GM12878 (cell line): ENCODE data around the gene ZNF436. TPM values are rescaled to one million over a fixed set of nuclear protein-coding genes. Genes with fewer than 3 reads are reported as not detected.

Experiments
- ATAC-seq: fragments of 200-7000 bp; cut with Tn5 transposase; 3 replicates; pipeline ENCODE4 v1.9.1; 2020; ENCODE audit warnings: mild to moderate bottlenecking, moderate library complexity
- BruUV-seq: library from RNA; stranded (reverse); fragments of 400-500 nt; replicated peaks from 2 replicates; lab custom pipeline; 2021; lab: Mats Ljungman, UMichigan
- CTCF ChIA-PET: fragments of 300-600 bp; sonication (Branson Sonifier 250); formaldehyde crosslinking; extraction: SDS; loops from one replicate; lab custom pipeline; 2021; ENCODE audit warnings: inconsistent platforms; lab: Yijun Ruan, JAX
- POLR2A ChIA-PET: fragments of 350-600 bp; formaldehyde crosslinking; extraction: SDS; loops from one replicate; lab custom pipeline; 2021; ENCODE audit warnings: inconsistent platforms; lab: Charles Lee
- RAD21 ChIA-PET: fragments of 300-600 bp; sonication (Branson Sonifier 250); formaldehyde crosslinking; loops from one replicate; lab custom pipeline; 2023; ENCODE audit warnings: antibody characterized with exemption; ENCODE audit not compliant: unreplicated experiment; lab: Charles Lee
- SMC1A ChIA-PET: fragments of 300-600 bp; sonication (Branson Sonifier 250); formaldehyde crosslinking; loops from one replicate; lab custom pipeline; 2023; ENCODE audit not compliant: unreplicated experiment, uncharacterized antibody; lab: Charles Lee
- DNase-seq: peaks from one replicate; pipeline ENCODE4 v3.0.0-alpha.2; 2011; ENCODE audit warnings: low read depth, low spot score
- FAIRE-seq: peaks from 3 replicates; lab custom pipeline; 2011; peaks lifted over from hg19 to GRCh38; lab: Jason Lieb, UNC
- H2AFZ ChIP-seq: 2 replicates; pipeline ENCODE4 v1.6.0; 2011; ENCODE audit warnings: low read depth, low read length, control low read depth; ENCODE audit not compliant: control insufficient read depth
- H3K27ac ChIP-seq: 2 replicates; pipeline ENCODE4 v1.5.1; 2011; ENCODE audit warnings: control low read depth; ENCODE audit not compliant: control insufficient read depth, insufficient read depth
- H3K27me3 ChIP-seq, 2 experiments: replicated peaks in 1 of 2; 2 replicates each; pipeline versions ENCODE4 v1.6.0 to v1.6.1; 2011; ENCODE audit warnings: low read length in 1 of 2; ENCODE audit not compliant: control insufficient read depth in 2 of 2, insufficient read depth in 2 of 2
- H3K36me3 ChIP-seq, 2 experiments: 2 replicates each; pipeline ENCODE4 v1.5.1; 2011; ENCODE audit warnings: low read length in 1 of 2; ENCODE audit not compliant: control insufficient read depth in 2 of 2, insufficient read depth in 2 of 2
- H3K4me1 ChIP-seq: 2 replicates; pipeline ENCODE4 v1.6.1; 2011; ENCODE audit warnings: mild to moderate bottlenecking, low read length, moderate library complexity, mixed read lengths; ENCODE audit not compliant: control insufficient read depth, insufficient read depth
- H3K4me2 ChIP-seq: 2 replicates; pipeline ENCODE4 v1.6.0; 2011; ENCODE audit warnings: control low read depth; ENCODE audit not compliant: control insufficient read depth, insufficient read depth
- H3K4me3 ChIP-seq: fragments of 200-600 bp; sonication (generic); 2 replicates; pipeline ENCODE4 v1.5.1; 2016
- H3K79me2 ChIP-seq: 2 replicates; pipeline ENCODE4 v1.6.0; 2011; ENCODE audit warnings: low read length; ENCODE audit not compliant: control insufficient read depth, insufficient read depth
- H3K9ac ChIP-seq: 2 replicates; pipeline ENCODE4 v1.8.0; 2011; ENCODE audit warnings: low read length, control low read depth, mixed read lengths; ENCODE audit not compliant: control insufficient read depth, insufficient read depth
- H3K9me3 ChIP-seq: replicated peaks from 3 replicates; pipeline ENCODE4 v1.5.1; 2011; ENCODE audit warnings: mild to moderate bottlenecking, low read length; ENCODE audit not compliant: control insufficient read depth, insufficient read depth
- H4K20me1 ChIP-seq: 2 replicates; pipeline ENCODE4 v1.6.0; 2011; ENCODE audit not compliant: control insufficient read depth, insufficient read depth
- BCL3 ChIP-seq: IDR thresholded peaks from 2 replicates; pipeline ENCODE4 v1.6.1; 2011; ENCODE audit warnings: borderline replicate concordance, low read depth, mild to moderate bottlenecking, moderate library complexity, low read length; ENCODE audit not compliant: insufficient read depth, poor library complexity, severe bottlenecking
- GABPA ChIP-seq: IDR thresholded peaks from 2 replicates; pipeline ENCODE4 v1.6.1; 2014; ENCODE audit warnings: antibody characterized with exemption, low read depth, mild to moderate bottlenecking, inconsistent platforms
- HDAC6 ChIP-seq: fragments of 200-600 bp; sonication (generic); IDR thresholded peaks from one replicate; pipeline ENCODE4 v1.8.0; 2017; ENCODE audit warnings: antibody characterized with exemption; ENCODE audit not compliant: unreplicated experiment
- HSF1 ChIP-seq: fragments of 150-350 bp; IDR thresholded peaks from 2 replicates; pipeline ENCODE4 v1.6.1; 2014; ENCODE audit warnings: mild to moderate bottlenecking, low read depth, low read length
- MTA3 ChIP-seq: IDR thresholded peaks from 2 replicates; pipeline ENCODE4 v1.6.1; 2012; ENCODE audit warnings: low read length, inconsistent platforms, borderline replicate concordance
- NR2F1 ChIP-seq: fragments of 450-650 bp; conservative IDR thresholded peaks from 2 replicates; pipeline ENCODE4 v1.6.1; 2017; ENCODE audit warnings: mild to moderate bottlenecking
- PAX5 ChIP-seq: IDR thresholded peaks from 2 replicates; pipeline ENCODE4 v1.6.1; 2011; ENCODE audit warnings: low read depth, low read length, borderline replicate concordance
- SIX5 ChIP-seq: IDR thresholded peaks from 2 replicates; pipeline ENCODE4 v1.6.1; 2011; ENCODE audit warnings: mild to moderate bottlenecking, low read depth, low read length, moderate library complexity; ENCODE audit not compliant: severe bottlenecking
- SKIL ChIP-seq: fragments of 450-650 bp; IDR thresholded peaks from 2 replicates; pipeline ENCODE4 v1.6.1; 2017; ENCODE audit warnings: mild to moderate bottlenecking, low read depth, inconsistent platforms; ENCODE audit not compliant: poor library complexity, severe bottlenecking
- SMARCA5 ChIP-seq: fragments of 450-650 bp; IDR thresholded peaks from 2 replicates; pipeline ENCODE4 v1.6.1; 2017; ENCODE audit warnings: mild to moderate bottlenecking
- SP1 ChIP-seq: IDR thresholded peaks from one replicate; pipeline ENCODE4 v1.6.1; 2011; ENCODE audit warnings: low read depth, low read length
- ZNF207 ChIP-seq: fragments of 450-650 bp; IDR thresholded peaks from 2 replicates; pipeline ENCODE4 v1.6.1; 2014; ENCODE audit warnings: antibody characterized with exemption, mild to moderate bottlenecking, borderline replicate concordance
- ZZZ3 ChIP-seq: IDR thresholded peaks from 2 replicates; pipeline ENCODE4 v1.6.1; 2011; ENCODE audit warnings: low read depth; ENCODE audit not compliant: control insufficient read depth, insufficient read length
- WGBS: methylation state at CpG from one replicate; pipeline ENCODE4 v1.1.6; 2016; ENCODE audit warnings: low lambda C conversion rate; ENCODE audit not compliant: insufficient replicate concordance, insufficient coverage; ENCODE audit errors: missing lambda C conversion rate; 5-methylcytosine and 5-hydroxymethylcytosine counted together
- in situ Hi-C: fragments of 300-500 bp; cut with MboI; formaldehyde crosslinking; loops from 9 replicates; pipeline ENCODE4 v1.14.3; 2018; ENCODE audit warnings: mixed read lengths
- intact Hi-C: fragments of 100-400 bp; cut with micrococcal nuclease; formaldehyde crosslinking; loops from one replicate; pipeline ENCODE4 v1.14.2; 2022; ENCODE audit not compliant: unreplicated experiment
- polyA plus RNA-seq, 11 experiments: library from polyadenylated mRNA; depleted of rRNA in 4 of 11; unstranded in 6 of 11; stranded (reverse) in 5 of 11; fragments of >200 nt; fragmentation: Nextera tagmentation in 4 of 11; fragmentation: Illumina TruSeq in 1 of 11; extraction: Ambion mirVana in 4 of 11; extraction: Trizol in 1 of 11; gene quantifications; 1 replicate in 1 of 11; 2 replicates in 10 of 11; pipeline versions ENCODE4 v1.2.1 to v1.2.3, GENCODE V29; 2011 to 2016; ENCODE audit warnings: inconsistent platforms in 2 of 11, missing spikeins in 2 of 11, low read depth in 1 of 11
- total RNA-seq, 4 experiments: library from RNA; depleted of rRNA in 3 of 4; stranded (reverse); fragments of >200 nt in 3 of 4; fragmentation: Illumina TruSeq in 1 of 4; extraction: Trizol in 1 of 4; gene quantifications; 2 replicates each; pipeline versions ENCODE4 v1.2.1 to v1.2.3, GENCODE V29; 2013 to 2021

The ZNF436 gene
- total and polyA plus RNA-seq, 10 of the 15 experiments (the other 5 are each of a cell fraction or from before 2014, with no cell fraction given) = 0.85 to 4.7 (median 3.0) TPM

GRCh38 chr1:23389837-23390321 lies 20.2 kb upstream of the ZNF436 start:
- DNase-seq (no peak), FAIRE-seq (no peak), ATAC-seq (no peak)
- Histone ChIP-seq H3K4me1 (no peaks in the 10 kb centered on the region), H3K4me2 (no peak overlapping the region), H3K27me3 (peaks cover 0 to 2% of the 10 kb centered on the region in 2 experiments; a peak in 2 of 4 replicates), H3K9ac (no peak overlapping the region), H3K4me3 (no peak overlapping the region), H3K36me3 (no peaks in the 10 kb centered on the region), H3K9me3 (no peaks in the 10 kb centered on the region), H3K79me2 (no peaks in the 10 kb centered on the region), H4K20me1 (no peaks in the 10 kb centered on the region), H2AFZ (no peak overlapping the region), H3K27ac (no peak overlapping the region)
- ChIA-PET POLR2A (interaction anchor here (0.6 kb wide), 1 partner anchor 12 kb away, joined by 3 read pairs; no protein-coding TSS in a partner anchor), SMC1A (no interaction called here), CTCF (interaction anchor here (0.7 to 1.2 kb wide), 2 partner anchors 13 to 1359 kb away, joined by 3 read pairs; no protein-coding TSS in a partner anchor), RAD21 (no interaction called here)
- intact Hi-C loops = no loop called here
- BruUV-seq = no TSS peak
- WGBS = 37% methylated on average over 9 of the region's 9 CpGs
- TF ChIP-seq ZNF207 (no peak), PAX5 (no peak), HSF1 (no peak), BCL3 (no peak), HDAC6 (no peak), SIX5 (no peak), GABPA (no peak), NR2F1 (no peak), SKIL (no peak), SP1 (no peak), SMARCA5 (no peak), ZZZ3 (no peak), MTA3 (no peak)
- in situ Hi-C loops = no loop called here
